ENCODE results near the gene ZDHHC13.

ZDHHC13 gene

DNA sequence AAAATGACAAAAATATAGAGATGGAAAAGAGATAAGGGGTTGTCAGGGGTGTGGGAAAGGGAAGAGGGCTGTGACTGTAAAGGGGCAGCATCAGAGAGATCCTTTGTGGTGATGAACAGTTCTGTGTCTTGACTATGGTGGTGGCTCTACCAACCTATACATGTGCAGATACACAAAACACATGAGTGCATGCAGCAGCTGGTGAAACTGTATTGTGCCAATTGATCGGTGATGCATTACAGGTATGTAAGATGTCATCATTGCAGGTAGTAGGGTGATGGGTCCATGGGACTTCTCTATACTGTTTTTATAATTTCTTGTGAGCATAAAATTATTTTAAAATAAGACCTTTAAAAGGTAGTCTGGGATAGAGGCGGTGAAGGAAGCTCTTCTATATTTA lies 24.1 kb upstream of the ZDHHC13 start:
- TF ChIP-seq POU2F2 (IDR thresholded peaks at IDR 0.05; ENCODE audit: low read depth, low read length): no peak
- TF ChIP-seq PAX5 (IDR thresholded peaks at IDR 0.05; ENCODE audit: insufficient read depth, low read length, severe bottlenecking): no peak
- TF ChIP-seq POLR2AphosphoS5 (IDR thresholded peaks at IDR 0.05; ENCODE audit: low read depth, low read length): no peak
- no peak for TF ChIP-seq TAF1 (IDR thresholded peaks at IDR 0.05; ENCODE audit: low read depth, low read length)
- no peak for TF ChIP-seq POLR2A (IDR thresholded peaks at IDR 0.05; ENCODE audit: low read depth, low read length)
- no peak for TF ChIP-seq SPI1 (IDR thresholded peaks at IDR 0.05; ENCODE audit: low read depth, low read length)
- no peak for DNase-seq (ENCODE audit: insufficient read length, low spot score)
- FAIRE-seq: no peak

GRCh38 chr11:19093976-19094375 lies 23.0 kb upstream of the ZDHHC13 start:
- DNase-seq (ENCODE audit: insufficient read length, low spot score): no peak
- FAIRE-seq: no peak
- TF ChIP-seq TAF1 (IDR thresholded peaks at IDR 0.05; ENCODE audit: low read depth, low read length) (no peak), POLR2AphosphoS5 (IDR thresholded peaks at IDR 0.05; ENCODE audit: low read depth, low read length) (no peak), POU2F2 (IDR thresholded peaks at IDR 0.05; ENCODE audit: low read depth, low read length) (no peak), SPI1 (IDR thresholded peaks at IDR 0.05; ENCODE audit: low read depth, low read length) (no peak), POLR2A (IDR thresholded peaks at IDR 0.05; ENCODE audit: low read depth, low read length) (no peak), PAX5 (IDR thresholded peaks at IDR 0.05; ENCODE audit: insufficient read depth, low read length, severe bottlenecking) (no peak)

GRCh38 chr11:19094859-19095258 lies 22.1 kb upstream of the ZDHHC13 start:
- TF ChIP-seq POLR2AphosphoS5 (IDR thresholded peaks at IDR 0.05; ENCODE audit: low read depth, low read length) (no peak), TAF1 (IDR thresholded peaks at IDR 0.05; ENCODE audit: low read depth, low read length) (no peak), POU2F2 (IDR thresholded peaks at IDR 0.05; ENCODE audit: low read depth, low read length) (no peak), POLR2A (IDR thresholded peaks at IDR 0.05; ENCODE audit: low read depth, low read length) (no peak), PAX5 (IDR thresholded peaks at IDR 0.05; ENCODE audit: insufficient read depth, low read length, severe bottlenecking) (no peak), SPI1 (IDR thresholded peaks at IDR 0.05; ENCODE audit: low read depth, low read length) (no peak)
- DNase-seq (ENCODE audit: insufficient read length, low spot score): no peak
- FAIRE-seq: no peak

- no peak for TF ChIP-seq POLR2A (IDR thresholded peaks at IDR 0.05; ENCODE audit: low read depth, low read length)
- TF ChIP-seq PAX5 (IDR thresholded peaks at IDR 0.05; ENCODE audit: insufficient read depth, low read length, severe bottlenecking): no peak
- TF ChIP-seq POLR2AphosphoS5 (IDR thresholded peaks at IDR 0.05; ENCODE audit: low read depth, low read length): no peak
- no peak for TF ChIP-seq POU2F2 (IDR thresholded peaks at IDR 0.05; ENCODE audit: low read depth, low read length)
- no peak for TF ChIP-seq SPI1 (IDR thresholded peaks at IDR 0.05; ENCODE audit: low read depth, low read length)
- TF ChIP-seq TAF1 (IDR thresholded peaks at IDR 0.05; ENCODE audit: low read depth, low read length): no peak
- FAIRE-seq (no peak), DNase-seq (ENCODE audit: insufficient read length, low spot score) (no peak)
Observed at GRCh38 chr11:19099093-19099492, 17.9 kb upstream of the ZDHHC13 start.

DNA sequence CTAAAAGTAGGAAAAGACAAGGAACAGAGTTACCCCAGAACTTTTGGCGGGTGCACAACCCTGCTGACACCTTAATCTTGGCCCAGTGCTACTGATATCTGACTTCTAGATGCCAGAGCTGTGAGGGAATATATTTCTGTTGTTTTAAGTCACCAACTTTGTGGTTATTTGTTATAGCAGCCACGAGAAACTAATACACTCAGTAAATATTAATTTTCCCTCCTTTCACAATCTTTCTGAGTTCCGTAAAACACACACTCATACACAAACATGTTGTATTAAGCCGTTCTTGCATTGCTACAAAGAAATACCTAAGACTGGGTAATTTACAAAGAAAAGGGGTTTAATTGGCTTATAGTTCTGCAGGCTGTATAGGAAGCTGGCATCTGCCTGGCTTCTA lies 16.1 kb upstream of the ZDHHC13 start:
- no peak for TF ChIP-seq SPI1 (IDR thresholded peaks at IDR 0.05; ENCODE audit: low read depth, low read length)
- DNase-seq (ENCODE audit: insufficient read length, low spot score): no peak
- FAIRE-seq: no peak

DNA sequence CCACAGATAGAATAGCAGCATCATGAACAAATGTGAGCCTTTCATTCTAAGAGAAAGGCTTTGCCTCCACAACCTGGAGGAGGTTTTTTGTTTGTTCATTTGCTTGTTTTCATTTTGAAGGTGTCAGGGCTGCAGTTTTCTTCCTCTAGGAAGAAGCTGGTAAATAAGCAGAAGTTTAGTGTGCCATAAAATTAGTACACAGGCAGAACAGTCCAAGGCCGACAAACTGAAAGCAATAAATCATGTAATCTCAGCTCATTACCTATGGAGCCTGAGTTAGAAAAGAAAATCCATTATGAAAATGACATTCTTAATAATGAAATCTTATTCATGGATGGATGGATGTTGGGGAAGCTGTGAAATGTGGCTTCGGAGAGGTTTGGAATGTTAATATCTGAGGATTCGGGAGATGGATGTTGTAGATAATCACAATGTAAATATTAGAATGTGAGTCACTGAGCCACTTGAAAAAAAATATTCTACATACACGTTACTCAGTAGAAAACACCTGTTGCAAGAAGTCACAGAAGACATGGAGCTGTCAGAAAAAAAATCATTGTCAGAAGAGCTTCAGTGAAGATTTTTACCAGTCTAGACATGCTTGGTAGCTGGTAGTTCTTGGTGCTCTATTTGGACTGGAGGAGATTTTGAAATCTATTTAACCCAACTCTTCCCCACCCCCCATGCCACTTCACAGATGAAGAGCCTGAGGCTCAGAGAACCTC lies 15.0 kb upstream of the ZDHHC13 start:
- DNase-seq (ENCODE audit: insufficient read length, low spot score) (no peak), FAIRE-seq (no peak)
- TF ChIP-seq PAX5 (IDR thresholded peaks at IDR 0.05; ENCODE audit: insufficient read depth, low read length, severe bottlenecking): no peak
- TF ChIP-seq POLR2A (IDR thresholded peaks at IDR 0.05; ENCODE audit: low read depth, low read length): no peak
- TF ChIP-seq POU2F2 (IDR thresholded peaks at IDR 0.05; ENCODE audit: low read depth, low read length): no peak
- no peak for TF ChIP-seq POLR2AphosphoS5 (IDR thresholded peaks at IDR 0.05; ENCODE audit: low read depth, low read length)
- no peak for TF ChIP-seq SPI1 (IDR thresholded peaks at IDR 0.05; ENCODE audit: low read depth, low read length)
- no peak for TF ChIP-seq TAF1 (IDR thresholded peaks at IDR 0.05; ENCODE audit: low read depth, low read length)

DNA sequence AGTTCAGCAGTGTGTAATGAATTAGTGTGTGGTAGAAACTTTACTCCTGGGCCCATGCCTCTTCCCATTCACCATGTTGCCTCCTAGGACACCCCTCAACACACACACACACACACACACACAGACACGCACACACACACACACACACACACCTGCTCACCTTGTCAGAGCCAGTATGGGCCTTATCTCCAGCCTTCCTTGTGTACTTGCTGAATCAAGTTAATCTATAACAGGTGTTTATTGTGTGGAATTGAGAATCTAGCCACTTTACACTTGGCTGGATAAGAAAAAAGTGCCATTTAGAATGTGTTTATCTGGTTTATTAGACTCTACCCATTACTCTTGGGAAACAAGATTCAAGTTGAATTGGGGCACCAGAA lies 14.5 kb upstream of the ZDHHC13 start:
- TF ChIP-seq TAF1 (IDR thresholded peaks at IDR 0.05; ENCODE audit: low read depth, low read length): no peak
- no peak for TF ChIP-seq PAX5 (IDR thresholded peaks at IDR 0.05; ENCODE audit: insufficient read depth, low read length, severe bottlenecking)
- TF ChIP-seq POU2F2 (IDR thresholded peaks at IDR 0.05; ENCODE audit: low read depth, low read length): no peak
- no peak for TF ChIP-seq POLR2A (IDR thresholded peaks at IDR 0.05; ENCODE audit: low read depth, low read length)
- TF ChIP-seq SPI1 (IDR thresholded peaks at IDR 0.05; ENCODE audit: low read depth, low read length): no peak
- no peak for TF ChIP-seq POLR2AphosphoS5 (IDR thresholded peaks at IDR 0.05; ENCODE audit: low read depth, low read length)
- DNase-seq (ENCODE audit: insufficient read length, low spot score): no peak
- FAIRE-seq: no peak

- DNase-seq (ENCODE audit: insufficient read length, low spot score): no peak
- TF ChIP-seq SPI1 (IDR thresholded peaks at IDR 0.05; ENCODE audit: low read depth, low read length) (no peak), PAX5 (IDR thresholded peaks at IDR 0.05; ENCODE audit: insufficient read depth, low read length, severe bottlenecking) (no peak), POU2F2 (IDR thresholded peaks at IDR 0.05; ENCODE audit: low read depth, low read length) (no peak), POLR2A (IDR thresholded peaks at IDR 0.05; ENCODE audit: low read depth, low read length) (no peak), TAF1 (IDR thresholded peaks at IDR 0.05; ENCODE audit: low read depth, low read length) (no peak), POLR2AphosphoS5 (IDR thresholded peaks at IDR 0.05; ENCODE audit: low read depth, low read length) (no peak)
- no peak for FAIRE-seq
Observed at GRCh38 chr11:19105011-19105410, 12.0 kb upstream of the ZDHHC13 start.

DNA sequence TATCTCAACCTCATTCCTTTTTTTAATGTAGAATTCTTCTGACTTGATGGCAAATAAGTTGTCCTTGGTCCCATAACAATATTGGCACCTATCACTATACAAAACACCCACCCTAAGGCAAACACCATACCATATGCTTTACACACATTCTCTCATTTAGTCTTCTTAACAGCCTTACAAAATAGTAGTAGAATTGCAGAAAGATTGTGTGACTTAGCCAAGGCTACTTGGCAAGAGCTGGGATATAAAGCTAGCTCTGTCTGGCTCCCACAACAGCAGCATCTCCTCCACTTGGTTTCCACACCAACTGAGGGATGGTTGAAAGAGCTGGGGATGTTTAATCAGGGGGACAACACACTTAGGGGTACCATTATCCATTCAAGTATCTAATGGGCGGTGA lies 9.8 kb upstream of the ZDHHC13 start:
- TF ChIP-seq TAF1 (IDR thresholded peaks at IDR 0.05; ENCODE audit: low read depth, low read length) (no peak), POU2F2 (IDR thresholded peaks at IDR 0.05; ENCODE audit: low read depth, low read length) (no peak), PAX5 (IDR thresholded peaks at IDR 0.05; ENCODE audit: insufficient read depth, low read length, severe bottlenecking) (no peak), POLR2A (IDR thresholded peaks at IDR 0.05; ENCODE audit: low read depth, low read length) (no peak), POLR2AphosphoS5 (IDR thresholded peaks at IDR 0.05; ENCODE audit: low read depth, low read length) (no peak), SPI1 (IDR thresholded peaks at IDR 0.05; ENCODE audit: low read depth, low read length) (no peak)
- DNase-seq (ENCODE audit: insufficient read length, low spot score) (no peak), FAIRE-seq (no peak)

GRCh38 chr11:19110295-19110694 lies 6.7 kb upstream of the ZDHHC13 start:
- no peak for FAIRE-seq
- TF ChIP-seq TAF1 (IDR thresholded peaks at IDR 0.05; ENCODE audit: low read depth, low read length) (no peak), SPI1 (IDR thresholded peaks at IDR 0.05; ENCODE audit: low read depth, low read length) (no peak), PAX5 (IDR thresholded peaks at IDR 0.05; ENCODE audit: insufficient read depth, low read length, severe bottlenecking) (no peak), POLR2A (IDR thresholded peaks at IDR 0.05; ENCODE audit: low read depth, low read length) (no peak), POU2F2 (IDR thresholded peaks at IDR 0.05; ENCODE audit: low read depth, low read length) (no peak), POLR2AphosphoS5 (IDR thresholded peaks at IDR 0.05; ENCODE audit: low read depth, low read length) (no peak)
- DNase-seq (ENCODE audit: insufficient read length, low spot score): no peak
